Panc1 (cell line): Measurements from ENCODE around the gene MYO18B. TPM values are rescaled to one million over a fixed set of nuclear protein-coding genes. Genes with fewer than 3 reads are reported as not detected.

Experiments used
- ATAC-seq: fragments of 200-7000 bp; cut with Tn5 transposase; 2 replicates; pipeline ENCODE4 v1.9.1; 2020; ENCODE audit warnings: mild to moderate bottlenecking, moderate library complexity
- BruUV-seq: library from RNA; stranded (reverse); fragments of 400-500 nt; replicated peaks from 2 replicates; lab custom pipeline; 2021; lab: Mats Ljungman, UMichigan
- CTCF ChIA-PET: fragments of 300-600 bp; sonication (Branson Sonifier 250); formaldehyde crosslinking; loops from one replicate; lab custom pipeline; 2022; ENCODE audit warnings: antibody characterized with exemption; lab: Charles Lee
- POLR2A ChIA-PET: fragments of 300-600 bp; sonication (Branson Sonifier 250); formaldehyde crosslinking; loops from one replicate; lab custom pipeline; 2022; ENCODE audit warnings: antibody characterized with exemption; lab: Charles Lee
- DNase-seq: peaks from one replicate; pipeline ENCODE4 v3.0.0-alpha.2; 2010; ENCODE audit warnings: low read depth, low spot score
- H3K27ac ChIP-seq: 2 replicates; pipeline ENCODE4 v1.5.1; 2011; ENCODE audit warnings: mild to moderate bottlenecking, low read length, inconsistent platforms
- H3K27me3 ChIP-seq: fragments of 200-500 bp; sonication (Bioruptor generic); 2 replicates; pipeline ENCODE4 v1.6.0; 2014; ENCODE audit warnings: low read length, inconsistent platforms; ENCODE audit not compliant: control insufficient read depth, insufficient read depth
- H3K36me3 ChIP-seq: fragments of 200-500 bp; sonication (Bioruptor generic); 2 replicates; pipeline ENCODE4 v1.5.1; 2014; ENCODE audit warnings: inconsistent platforms, mild to moderate bottlenecking, low read length, moderate library complexity; ENCODE audit not compliant: control insufficient read depth, insufficient read depth
- H3K4me1 ChIP-seq: 2 replicates; pipeline ENCODE4 v1.5.1; 2011; ENCODE audit warnings: inconsistent platforms, mild to moderate bottlenecking, low read length, moderate library complexity; ENCODE audit not compliant: control insufficient read depth, insufficient read depth
- H3K4me3 ChIP-seq, 2 experiments: 2 replicates each; pipeline ENCODE4 v1.5.1; 2011 to 2012; ENCODE audit warnings: low read depth in 2 of 2, low read length in 2 of 2, mild to moderate bottlenecking in 2 of 2, inconsistent platforms in 1 of 2, moderate library complexity in 1 of 2
- H3K9me3 ChIP-seq: fragments of 200-500 bp; sonication (Bioruptor generic); 2 replicates; pipeline ENCODE4 v1.5.1; 2014; ENCODE audit warnings: low read depth, mild to moderate bottlenecking, inconsistent platforms, low read length, moderate library complexity; ENCODE audit not compliant: control insufficient read depth, insufficient read depth
- CTCF ChIP-seq: fragments of 450-650 bp; IDR thresholded peaks from 2 replicates; pipeline ENCODE4 v1.5.1; 2017; ENCODE audit warnings: mild to moderate bottlenecking
- POLR2AphosphoS5 ChIP-seq: IDR thresholded peaks from 2 replicates; pipeline ENCODE4 v1.6.1; 2012; ENCODE audit warnings: mild to moderate bottlenecking, low read depth, low read length, moderate library complexity
- SIN3A ChIP-seq: IDR thresholded peaks from 2 replicates; pipeline ENCODE4 v1.6.1; 2012; ENCODE audit warnings: low read depth, mild to moderate bottlenecking, low read length, moderate library complexity, borderline replicate concordance; ENCODE audit not compliant: insufficient read depth
- TCF7L2 ChIP-seq: IDR thresholded peaks from 2 replicates; pipeline ENCODE4 v1.6.1; 2011; ENCODE audit warnings: mild to moderate bottlenecking, low read depth, low read length, inconsistent platforms
- in situ Hi-C: cut with HindIII; loops from 2 replicates; pipeline ENCODE4 v1.10.0; 2016; ENCODE audit warnings: low sequenced_read_pairs, low pct_unique_long_range_greater_than_20kb
- intact Hi-C: fragments of 100-400 bp; cut with micrococcal nuclease; formaldehyde crosslinking; loops from one replicate; pipeline ENCODE4 v1.10.0; 2022; ENCODE audit not compliant: unreplicated experiment
- total RNA-seq: library from RNA; stranded (reverse); gene quantifications from one replicate; pipeline ENCODE4 v1.2.1, GENCODE V29; 2021; ENCODE audit not compliant: unreplicated experiment
- TF ChIP-seq, protein P1 (sequence below), 2 experiments: IDR thresholded peaks; 2 replicates each; pipeline ENCODE4 v1.6.1; 2011 to 2012; ENCODE audit warnings: low read depth in 2 of 2, control low read depth in 1 of 2, low read length in 1 of 2, mild to moderate bottlenecking in 1 of 2, moderate library complexity in 1 of 2; ENCODE audit not compliant: insufficient read depth in 1 of 2

The MYO18B gene
- total RNA-seq, 1 experiment from 2014 or later = not detected

DNA sequence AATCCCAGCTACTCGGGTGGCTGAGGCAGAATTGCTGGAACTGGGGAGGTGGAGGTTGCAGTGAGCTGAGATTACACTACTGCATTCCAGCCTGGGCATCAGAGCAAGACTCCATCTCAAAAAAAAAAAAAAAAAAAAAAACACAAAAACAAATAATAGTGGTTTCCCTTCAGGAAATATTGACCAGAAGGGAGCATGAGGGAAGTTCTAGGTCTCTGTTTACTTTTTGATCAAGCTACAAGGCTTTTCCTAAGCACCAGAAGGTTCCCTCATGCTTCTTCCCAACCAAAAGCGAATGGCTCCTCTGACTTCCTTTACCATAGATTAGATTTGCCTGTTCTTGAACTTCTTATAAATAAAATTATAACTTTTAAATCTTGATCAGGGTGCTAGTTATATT, 18.3 kb downstream of the MYO18B start:
- BruUV-seq = no TSS peak
- ChIA-PET CTCF (no interaction called here), POLR2A (interaction anchor here (0.7 kb wide), 1 partner anchor 302 kb away, joined by 6 read pairs; no protein-coding TSS in a partner anchor)
- H3K9me3 ChIP-seq = no peaks in the 10 kb centered on the region
- no peak for ATAC-seq
- no peak overlapping the region for H3K4me3 ChIP-seq
- DNase-seq = no peak
- no peaks in the 10 kb centered on the region for H3K27me3 ChIP-seq
- no peaks in the 10 kb centered on the region for H3K4me1 ChIP-seq
- intact Hi-C loops (no loop called here), in situ Hi-C loops (no loop called here)
- H3K27ac ChIP-seq = no peak overlapping the region
- TF ChIP-seq TCF7L2 (no peak), POLR2AphosphoS5 (no peak), SIN3A (no peak), CTCF (no peak)
- TF ChIP-seq, protein P1, sequence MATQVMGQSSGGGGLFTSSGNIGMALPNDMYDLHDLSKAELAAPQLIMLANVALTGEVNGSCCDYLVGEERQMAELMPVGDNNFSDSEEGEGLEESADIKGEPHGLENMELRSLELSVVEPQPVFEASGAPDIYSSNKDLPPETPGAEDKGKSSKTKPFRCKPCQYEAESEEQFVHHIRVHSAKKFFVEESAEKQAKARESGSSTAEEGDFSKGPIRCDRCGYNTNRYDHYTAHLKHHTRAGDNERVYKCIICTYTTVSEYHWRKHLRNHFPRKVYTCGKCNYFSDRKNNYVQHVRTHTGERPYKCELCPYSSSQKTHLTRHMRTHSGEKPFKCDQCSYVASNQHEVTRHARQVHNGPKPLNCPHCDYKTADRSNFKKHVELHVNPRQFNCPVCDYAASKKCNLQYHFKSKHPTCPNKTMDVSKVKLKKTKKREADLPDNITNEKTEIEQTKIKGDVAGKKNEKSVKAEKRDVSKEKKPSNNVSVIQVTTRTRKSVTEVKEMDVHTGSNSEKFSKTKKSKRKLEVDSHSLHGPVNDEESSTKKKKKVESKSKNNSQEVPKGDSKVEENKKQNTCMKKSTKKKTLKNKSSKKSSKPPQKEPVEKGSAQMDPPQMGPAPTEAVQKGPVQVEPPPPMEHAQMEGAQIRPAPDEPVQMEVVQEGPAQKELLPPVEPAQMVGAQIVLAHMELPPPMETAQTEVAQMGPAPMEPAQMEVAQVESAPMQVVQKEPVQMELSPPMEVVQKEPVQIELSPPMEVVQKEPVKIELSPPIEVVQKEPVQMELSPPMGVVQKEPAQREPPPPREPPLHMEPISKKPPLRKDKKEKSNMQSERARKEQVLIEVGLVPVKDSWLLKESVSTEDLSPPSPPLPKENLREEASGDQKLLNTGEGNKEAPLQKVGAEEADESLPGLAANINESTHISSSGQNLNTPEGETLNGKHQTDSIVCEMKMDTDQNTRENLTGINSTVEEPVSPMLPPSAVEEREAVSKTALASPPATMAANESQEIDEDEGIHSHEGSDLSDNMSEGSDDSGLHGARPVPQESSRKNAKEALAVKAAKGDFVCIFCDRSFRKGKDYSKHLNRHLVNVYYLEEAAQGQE (IDR thresholded peaks at IDR 0.05; ENCODE audit: insufficient read depth in 1 of 2, low read depth in 2 of 2, low read length in 1 of 2) = no peak
- no peaks in the 10 kb centered on the region for H3K36me3 ChIP-seq

- H3K4me1 ChIP-seq = no peaks in the 10 kb centered on the region
- H3K36me3 ChIP-seq = no peaks in the 10 kb centered on the region
- no peak overlapping the region for H3K27ac ChIP-seq
- in situ Hi-C loops (no loop called here), intact Hi-C loops (no loop called here)
- no peak for DNase-seq
- POLR2A ChIA-PET = interaction anchor here (0.7 kb wide), 1 partner anchor 302 kb away, joined by 6 read pairs; no protein-coding TSS in a partner anchor
- TF ChIP-seq POLR2AphosphoS5 (no peak), SIN3A (no peak), CTCF (no peak), TCF7L2 (no peak)
- TF ChIP-seq, protein P1 (IDR thresholded peaks at IDR 0.05; ENCODE audit: insufficient read depth in 1 of 2, low read depth in 2 of 2, low read length in 1 of 2) = no peak
- no peak for ATAC-seq
- no peak overlapping the region for H3K4me3 ChIP-seq
- no TSS peak for BruUV-seq
- CTCF ChIA-PET = no interaction called here
- H3K27me3 ChIP-seq = no peaks in the 10 kb centered on the region
- H3K9me3 ChIP-seq = no peaks in the 10 kb centered on the region
Measured at GRCh38 chr22:25760848-25761595, 19.0 kb downstream of the MYO18B start.
